Measurements from ENCODE around the gene NKAIN4.

- TF ChIP-seq BHLHE40 (IDR thresholded peaks at IDR 0.05; ENCODE audit: borderline replicate concordance) (no peak), TARDBP (IDR thresholded peaks at IDR 0.05) (no peak), HDGF (IDR thresholded peaks at IDR 0.05; ENCODE audit: borderline replicate concordance) (no peak), FOXK2 (IDR thresholded peaks at IDR 0.05) (no peak), PKNOX1 (IDR thresholded peaks at IDR 0.05) (no peak), ELF4 (IDR thresholded peaks at IDR 0.05) (no peak), FOXM1 (IDR thresholded peaks at IDR 0.05; ENCODE audit: borderline replicate concordance) (no peak), NFRKB (IDR thresholded peaks at IDR 0.05) (no peak), SUZ12 (IDR thresholded peaks at IDR 0.05) (no peak), ARNT (IDR thresholded peaks at IDR 0.05) (no peak)
These were observed 51.3 kb downstream of the NKAIN4 start for GRCh38 chr20:63202811-63203526.
